IMR-90 (cell line): ENCODE data around the gene PPP6R3. TPM values are rescaled to one million over a fixed set of nuclear protein-coding genes. Genes with fewer than 3 reads are reported as not detected.

ENCODE experiments used
- ATAC-seq: fragments of 200-7000 bp; cut with Tn5 transposase; 2 replicates; pipeline ENCODE4 v1.9.1; 2020; ENCODE audit warnings: low read depth, mild to moderate bottlenecking, moderate library complexity
- BruUV-seq: library from RNA; stranded (reverse); fragments of 400-500 nt; replicated peaks from 2 replicates; lab custom pipeline; 2021; lab: Mats Ljungman, UMichigan
- CTCF ChIA-PET: fragments of 300-600 bp; formaldehyde crosslinking; extraction: SDS; loops from one replicate; lab custom pipeline; 2021; ENCODE audit warnings: antibody characterized with exemption; lab: Yijun Ruan, JAX
- POLR2A ChIA-PET: fragments of 300-600 bp; sonication (Branson Sonifier 250); formaldehyde crosslinking; loops from one replicate; lab custom pipeline; 2022; ENCODE audit warnings: antibody characterized with exemption; ENCODE audit not compliant: unreplicated experiment; lab: Charles Lee
- DNase-seq: peaks from one replicate; pipeline ENCODE4 v3.0.0; 2013
- H2AFZ ChIP-seq: replicated peaks from 2 replicates; pipeline ENCODE3; 2013; ENCODE audit warnings: low read length, mild to moderate bottlenecking; ENCODE audit not compliant: poor library complexity
- H2AK5ac ChIP-seq: 2 replicates; pipeline ENCODE4 v1.6.1; 2013; ENCODE audit warnings: low read depth, low read length, inconsistent platforms
- H2AK9ac ChIP-seq: replicated peaks from 2 replicates; pipeline ENCODE3; 2013; ENCODE audit warnings: mild to moderate bottlenecking, low read depth, low read length, moderate library complexity; ENCODE audit not compliant: poor library complexity
- H2BK120ac ChIP-seq: 2 replicates; pipeline ENCODE4 v1.6.1; 2013; ENCODE audit warnings: low read depth, low read length, inconsistent platforms
- H2BK15ac ChIP-seq: 3 replicates; pipeline ENCODE4 v1.6.1; 2013; ENCODE audit warnings: low read depth, low read length, inconsistent platforms
- H2BK20ac ChIP-seq: 2 replicates; pipeline ENCODE4 v1.6.1; 2013; ENCODE audit warnings: low read depth, mild to moderate bottlenecking, inconsistent platforms, low read length, moderate library complexity
- H2BK5ac ChIP-seq: 2 replicates; pipeline ENCODE4 v1.6.1; 2013; ENCODE audit warnings: mild to moderate bottlenecking, low read depth, low read length, inconsistent platforms; ENCODE audit not compliant: poor library complexity, severe bottlenecking
- H3K14ac ChIP-seq: replicated peaks from 2 replicates; pipeline ENCODE4 v1.6.1; 2013; ENCODE audit warnings: low read depth, low read length, inconsistent platforms
- H3K18ac ChIP-seq: 2 replicates; pipeline ENCODE4 v1.6.1; 2013; ENCODE audit warnings: low read depth, low read length, control low read depth
- H3K23ac ChIP-seq: 2 replicates; pipeline ENCODE4 v1.6.1; 2013; ENCODE audit warnings: low read depth, low read length, inconsistent platforms
- H3K27ac ChIP-seq: 2 replicates; pipeline ENCODE4 v1.5.1; 2013; ENCODE audit warnings: mild to moderate bottlenecking, control low read depth, low read length; ENCODE audit not compliant: insufficient read depth
- H3K27me3 ChIP-seq: 2 replicates; pipeline ENCODE4 v1.6.1; 2013; ENCODE audit warnings: low read length; ENCODE audit not compliant: control insufficient read depth, insufficient read depth
- H3K36me3 ChIP-seq: 2 replicates; pipeline ENCODE4 v1.6.1; 2013; ENCODE audit warnings: low read length, mixed read lengths; ENCODE audit not compliant: control insufficient read depth, insufficient read depth
- H3K4ac ChIP-seq: 2 replicates; pipeline ENCODE4 v1.6.1; 2013; ENCODE audit warnings: low read depth, low read length, inconsistent platforms
- H3K4me1 ChIP-seq: 2 replicates; pipeline ENCODE4 v1.6.1; 2013; ENCODE audit warnings: low read length, mixed read lengths; ENCODE audit not compliant: control insufficient read depth, insufficient read depth
- H3K4me2 ChIP-seq: 2 replicates; pipeline ENCODE4 v1.6.1; 2013; ENCODE audit warnings: low read depth, mild to moderate bottlenecking, control low read depth, low read length, moderate library complexity
- H3K4me3 ChIP-seq: 2 replicates; pipeline ENCODE4 v1.5.1; 2013; ENCODE audit warnings: low read depth, mild to moderate bottlenecking, control low read depth, low read length, moderate library complexity; ENCODE audit not compliant: insufficient read depth
- H3K56ac ChIP-seq: 2 replicates; pipeline ENCODE4 v1.6.1; 2013; ENCODE audit warnings: low read length, inconsistent platforms; ENCODE audit not compliant: insufficient read depth; ENCODE audit errors: extremely low read depth
- H3K79me1 ChIP-seq, 2 experiments: 2 replicates each; pipeline ENCODE4 v1.6.1; 2013; ENCODE audit warnings: low read length in 2 of 2, inconsistent platforms in 1 of 2, low read depth in 1 of 2
- H3K9ac ChIP-seq: 2 replicates; pipeline ENCODE4 v1.6.1; 2013; ENCODE audit warnings: low read depth, low read length, control low read depth
- H3K9me1 ChIP-seq: 2 replicates; pipeline ENCODE4 v1.6.1; 2013; ENCODE audit warnings: low read length, inconsistent platforms; ENCODE audit not compliant: insufficient read depth
- H3K9me3 ChIP-seq: 2 replicates; pipeline ENCODE4 v1.6.1; 2013; ENCODE audit warnings: low read length; ENCODE audit not compliant: control insufficient read depth, insufficient read depth
- H4K20me1 ChIP-seq: 2 replicates; pipeline ENCODE4 v1.6.1; 2013; ENCODE audit warnings: low read length, inconsistent platforms; ENCODE audit not compliant: insufficient read depth
- H4K5ac ChIP-seq: 2 replicates; pipeline ENCODE4 v1.6.1; 2013; ENCODE audit warnings: mild to moderate bottlenecking, low read depth, low read length, control low read depth
- H4K8ac ChIP-seq, 2 experiments: 2 replicates each; pipeline ENCODE4 v1.6.1; 2013; ENCODE audit warnings: low read depth in 2 of 2, low read length in 2 of 2, control low read depth in 1 of 2, inconsistent platforms in 1 of 2
- H4K91ac ChIP-seq: 2 replicates; pipeline ENCODE4 v1.6.1; 2013; ENCODE audit warnings: low read depth, low read length, inconsistent platforms; ENCODE audit not compliant: insufficient read depth
- BHLHE40 ChIP-seq: fragments of 150-350 bp; IDR thresholded peaks from 2 replicates; pipeline ENCODE4 v1.6.1; 2016; ENCODE audit warnings: mild to moderate bottlenecking, low read depth, low read length
- CEBPB ChIP-seq: IDR thresholded peaks from 2 replicates; pipeline ENCODE4 v1.6.1; 2012; ENCODE audit warnings: low read depth, low read length, improper control_type of control experiment
- CHD1 ChIP-seq: IDR thresholded peaks from 2 replicates; pipeline ENCODE4 v1.6.1; 2012; ENCODE audit warnings: low read depth, low read length, improper control_type of control experiment
- MAFK ChIP-seq: IDR thresholded peaks from 2 replicates; pipeline ENCODE4 v1.6.1; 2012; ENCODE audit warnings: low read depth, low read length, improper control_type of control experiment
- MAZ ChIP-seq: IDR thresholded peaks from 2 replicates; pipeline ENCODE4 v1.6.1; 2012; ENCODE audit warnings: low read depth, mild to moderate bottlenecking, low read length, improper control_type of control experiment, moderate library complexity, borderline replicate concordance
- MXI1 ChIP-seq: IDR thresholded peaks from 2 replicates; pipeline ENCODE4 v1.6.1; 2012; ENCODE audit warnings: low read depth, mild to moderate bottlenecking, low read length, moderate library complexity, borderline replicate concordance
- NFE2L2 ChIP-seq: fragments of 150-350 bp; IDR thresholded peaks from 2 replicates; pipeline ENCODE4 v1.6.1; 2016; ENCODE audit warnings: low read depth, mild to moderate bottlenecking, low read length
- POLR2A ChIP-seq: IDR thresholded peaks from 2 replicates; pipeline ENCODE4 v1.6.1; 2012; ENCODE audit warnings: mild to moderate bottlenecking, low read depth, low read length
- RAD21 ChIP-seq: IDR thresholded peaks from 2 replicates; pipeline ENCODE4 v1.6.1; 2012; ENCODE audit warnings: low read length, improper control_type of control experiment
- RFX5 ChIP-seq: IDR thresholded peaks from 2 replicates; pipeline ENCODE4 v1.8.0; 2012; ENCODE audit warnings: low read depth, mild to moderate bottlenecking, low read length, moderate library complexity
- SMC3 ChIP-seq: fragments of 150-350 bp; IDR thresholded peaks from 2 replicates; pipeline ENCODE4 v1.6.1; 2016; ENCODE audit warnings: low read depth, mild to moderate bottlenecking, antibody characterized with exemption, low read length, moderate library complexity
- WGBS, 2 experiments: methylation state at CpG; one replicate each; pipeline versions ENCODE4 v1.1.5 to v1.1.7; 2013; ENCODE audit warnings: missing lambda C conversion rate in 2 of 2; ENCODE audit not compliant: insufficient read length in 1 of 2; ENCODE audit errors: extremely low coverage in 2 of 2; 5-methylcytosine and 5-hydroxymethylcytosine counted together
- dilution Hi-C: fragments of 300-500 bp; cut with HindIII; formaldehyde crosslinking; loops from one replicate; pipeline ENCODE4 v1.14.3; 2018; ENCODE audit warnings: low sequenced_read_pairs; ENCODE audit not compliant: unreplicated experiment
- in situ Hi-C: fragments of 300-500 bp; cut with MboI; formaldehyde crosslinking; loops from 3 replicates; pipeline ENCODE4 v1.14.3; 2019; ENCODE audit warnings: low sequenced_read_pairs, inconsistent platforms, mixed read lengths
- intact Hi-C: fragments of 100-400 bp; cut with micrococcal nuclease; formaldehyde crosslinking; loops from 2 replicates; pipeline ENCODE4 v1.10.0; 2022
- polyA plus RNA-seq, 3 experiments: library from polyadenylated mRNA; depleted of rRNA; stranded (reverse); fragments of >200 nt; gene quantifications; 2 replicates each; pipeline ENCODE4 v1.2.3, GENCODE V29; 2012; ENCODE audit warnings: low replicate concordance in 1 of 3
- total RNA-seq: library from RNA; depleted of rRNA; stranded (reverse); fragments of >200 nt; gene quantifications from 2 replicates; pipeline ENCODE4 v1.2.3, GENCODE V29; 2012
- TF ChIP-seq, protein P1 (sequence below): fragments of 150-350 bp; IDR thresholded peaks from 2 replicates; pipeline ENCODE4 v1.6.1; 2016; ENCODE audit warnings: low read depth, mild to moderate bottlenecking, low read length, moderate library complexity, borderline replicate concordance
- TF ChIP-seq, protein P2 (sequence below): fragments of 150-350 bp; IDR thresholded peaks from 2 replicates; pipeline ENCODE4 v1.6.1; 2017; ENCODE audit warnings: mild to moderate bottlenecking, antibody characterized with exemption, low read length, low read depth
- TF ChIP-seq, protein P3 (sequence below): conservative IDR thresholded peaks from 2 replicates; pipeline ENCODE4 v1.5.1; 2012; ENCODE audit warnings: mild to moderate bottlenecking, low read depth, low read length, improper control_type of control experiment

PPP6R3 gene
- total and polyA plus RNA-seq, 2 of the 4 experiments (the other 2 are of a cell fraction): 29.0 to 123 TPM

- Histone ChIP-seq H3K18ac (no peak overlapping the region), H2BK20ac (no peak overlapping the region), H3K79me1 (no peaks in the 10 kb centered on the region), H3K27me3 (peaks cover 37% of the 10 kb centered on the region), H3K4me2 (no peak overlapping the region; the same call in 1 of the 2 replicates), H2BK120ac (no peak overlapping the region), H2BK15ac (no peak overlapping the region), H2BK5ac (no peak overlapping the region), H4K91ac (no peak overlapping the region), H2AK5ac (peak overlapping the region; percentile 50), H2AFZ (peak overlapping the region; percentile 63), H2AK9ac (peak overlapping the region; percentile 31), H4K5ac (no peak overlapping the region), H3K23ac (no peak overlapping the region), H3K9me1 (no peaks in the 10 kb centered on the region), H3K56ac (no peak overlapping the region), H3K36me3 (no peaks in the 10 kb centered on the region), H3K14ac (no peak overlapping the region), H3K4me3 (no peak overlapping the region), H3K9me3 (peaks cover 12% of the 10 kb centered on the region), H3K4ac (peak overlapping the region; percentile 21; the same call in 1 of the 2 replicates), H3K4me1 (peaks cover 7% of the 10 kb centered on the region), H3K27ac (no peak overlapping the region; the same call in 1 of the 2 replicates), H3K9ac (no peak overlapping the region), H4K20me1 (0 out of 2 replicates have a peak, but pooled peaks cover 5% of the 10 kb centered on the region), H4K8ac (no peak overlapping the region)
- peak; percentile 97 for ATAC-seq
- BruUV-seq: no TSS peak
- intact Hi-C loops (no loop called here), in situ Hi-C loops (no loop called here), dilution Hi-C loops (no loop called here)
- CTCF ChIA-PET: no interaction called here
- WGBS, 2 experiments: 5% methylated on average over 4 of the region's 22 CpGs; no CpG with 5 or more reads in 1 of the 2 experiments
- POLR2A ChIA-PET: interaction anchor here (0.6 kb wide), 1 partner anchor 18 kb away, joined by 3 read pairs; no protein-coding TSS in a partner anchor
- DNase-seq: peak; percentile 97
- TF ChIP-seq SMC3 (no peak), CEBPB (peak; percentile 80), NFE2L2 (no peak), RFX5 (peak; percentile 76), MAFK (no peak), MAZ (peak; percentile 50; the same call in 1 of the 2 replicates), POLR2A (no peak), BHLHE40 (peak; percentile 97), MXI1 (peak; percentile 55; the same call in 1 of the 2 replicates), RAD21 (peak; percentile 30; the same call in 1 of the 2 replicates), CHD1 (no peak)
- TF ChIP-seq, protein P1, sequence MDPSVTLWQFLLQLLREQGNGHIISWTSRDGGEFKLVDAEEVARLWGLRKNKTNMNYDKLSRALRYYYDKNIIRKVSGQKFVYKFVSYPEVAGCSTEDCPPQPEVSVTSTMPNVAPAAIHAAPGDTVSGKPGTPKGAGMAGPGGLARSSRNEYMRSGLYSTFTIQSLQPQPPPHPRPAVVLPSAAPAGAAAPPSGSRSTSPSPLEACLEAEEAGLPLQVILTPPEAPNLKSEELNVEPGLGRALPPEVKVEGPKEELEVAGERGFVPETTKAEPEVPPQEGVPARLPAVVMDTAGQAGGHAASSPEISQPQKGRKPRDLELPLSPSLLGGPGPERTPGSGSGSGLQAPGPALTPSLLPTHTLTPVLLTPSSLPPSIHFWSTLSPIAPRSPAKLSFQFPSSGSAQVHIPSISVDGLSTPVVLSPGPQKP: no peak
- TF ChIP-seq, protein P2, sequence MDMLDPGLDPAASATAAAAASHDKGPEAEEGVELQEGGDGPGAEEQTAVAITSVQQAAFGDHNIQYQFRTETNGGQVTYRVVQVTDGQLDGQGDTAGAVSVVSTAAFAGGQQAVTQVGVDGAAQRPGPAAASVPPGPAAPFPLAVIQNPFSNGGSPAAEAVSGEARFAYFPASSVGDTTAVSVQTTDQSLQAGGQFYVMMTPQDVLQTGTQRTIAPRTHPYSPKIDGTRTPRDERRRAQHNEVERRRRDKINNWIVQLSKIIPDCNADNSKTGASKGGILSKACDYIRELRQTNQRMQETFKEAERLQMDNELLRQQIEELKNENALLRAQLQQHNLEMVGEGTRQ: no peak
- TF ChIP-seq, protein P3, sequence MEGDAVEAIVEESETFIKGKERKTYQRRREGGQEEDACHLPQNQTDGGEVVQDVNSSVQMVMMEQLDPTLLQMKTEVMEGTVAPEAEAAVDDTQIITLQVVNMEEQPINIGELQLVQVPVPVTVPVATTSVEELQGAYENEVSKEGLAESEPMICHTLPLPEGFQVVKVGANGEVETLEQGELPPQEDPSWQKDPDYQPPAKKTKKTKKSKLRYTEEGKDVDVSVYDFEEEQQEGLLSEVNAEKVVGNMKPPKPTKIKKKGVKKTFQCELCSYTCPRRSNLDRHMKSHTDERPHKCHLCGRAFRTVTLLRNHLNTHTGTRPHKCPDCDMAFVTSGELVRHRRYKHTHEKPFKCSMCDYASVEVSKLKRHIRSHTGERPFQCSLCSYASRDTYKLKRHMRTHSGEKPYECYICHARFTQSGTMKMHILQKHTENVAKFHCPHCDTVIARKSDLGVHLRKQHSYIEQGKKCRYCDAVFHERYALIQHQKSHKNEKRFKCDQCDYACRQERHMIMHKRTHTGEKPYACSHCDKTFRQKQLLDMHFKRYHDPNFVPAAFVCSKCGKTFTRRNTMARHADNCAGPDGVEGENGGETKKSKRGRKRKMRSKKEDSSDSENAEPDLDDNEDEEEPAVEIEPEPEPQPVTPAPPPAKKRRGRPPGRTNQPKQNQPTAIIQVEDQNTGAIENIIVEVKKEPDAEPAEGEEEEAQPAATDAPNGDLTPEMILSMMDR: no peak
These were observed 198.8 kb downstream of the PPP6R3 start for GRCh38 chr11:68659158-68659921.
